H4 (cell line): ENCODE measurements around the gene ASAP2. TPM values are rescaled to one million over a fixed set of nuclear protein-coding genes. Genes with fewer than 3 reads are reported as not detected.

Experiments used
- DNase-seq: peaks from one replicate; pipeline ENCODE4 v3.0.0-alpha.2; 2015; ENCODE audit warnings: low spot score
- total RNA-seq: library from RNA; depleted of rRNA; stranded (reverse); fragments of >200 nt; shearing (Covaris generic); gene quantifications from 2 replicates; pipeline ENCODE4 v1.2.3, GENCODE V29; 2014

ASAP2 gene
- total RNA-seq, 1 experiment from 2014 or later = 10.4 TPM

- no peak for DNase-seq
These were observed 68.8 kb downstream of the ASAP2 start for GRCh38 chr2:9275399-9275798.

- no peak for DNase-seq
These were observed 69.5 kb downstream of the ASAP2 start for GRCh38 chr2:9276074-9276473.

DNA sequence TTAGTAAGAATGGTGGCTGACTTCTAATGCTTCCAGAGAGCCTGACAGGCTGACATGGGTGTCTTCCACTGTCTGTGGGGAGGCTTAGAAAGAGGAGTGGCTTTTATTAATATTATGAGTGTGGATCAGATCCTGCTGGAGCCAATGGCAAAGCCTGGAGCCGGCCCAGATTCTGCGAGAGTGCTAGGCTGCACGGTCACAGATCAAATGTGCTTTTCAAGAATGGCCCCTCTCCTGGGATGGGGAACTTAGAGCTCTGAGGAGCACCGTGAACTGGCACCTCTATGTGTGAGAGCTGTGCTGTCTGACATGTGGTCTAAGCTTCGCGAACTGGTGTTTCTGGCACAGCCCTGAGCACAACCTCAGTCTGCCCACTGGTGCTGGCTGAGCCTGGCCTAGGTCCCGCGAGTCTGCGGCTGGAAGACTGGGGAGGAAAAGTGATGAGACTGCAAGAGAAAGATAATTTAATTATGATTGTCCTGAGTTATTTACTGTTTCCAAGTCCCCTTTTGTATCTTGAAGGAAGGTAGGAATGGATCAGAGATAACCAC lies 70.4 kb downstream of the ASAP2 start:
- no peak for DNase-seq

GRCh38 chr2:9278439-9278838 lies 71.8 kb downstream of the ASAP2 start:
- DNase-seq = no peak

DNA sequence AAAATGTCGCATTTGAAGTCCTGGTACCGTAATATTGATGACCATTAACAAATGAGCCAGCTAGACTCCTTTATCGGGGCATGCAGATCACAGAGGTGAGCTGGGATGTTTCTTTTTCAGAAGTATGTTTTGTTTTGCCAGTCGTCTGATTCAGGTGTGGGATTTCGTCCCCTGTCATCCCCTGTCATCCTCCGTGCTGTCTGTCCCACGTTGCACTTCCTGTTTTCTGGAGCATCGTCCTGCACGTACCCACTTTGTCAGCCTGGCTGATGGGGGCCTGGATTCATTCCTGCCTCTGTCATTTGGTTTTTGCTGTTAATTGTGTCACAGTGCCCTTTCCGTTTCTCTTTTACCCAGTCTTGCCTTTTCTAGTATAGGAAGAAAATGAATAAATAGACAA lies 72.8 kb downstream of the ASAP2 start:
- no peak for DNase-seq

- no peak for DNase-seq
These were observed 73.6 kb downstream of the ASAP2 start for GRCh38 chr2:9280224-9280623.

GRCh38 chr2:9281145-9281544 lies 74.5 kb downstream of the ASAP2 start:
- DNase-seq = no peak

DNA sequence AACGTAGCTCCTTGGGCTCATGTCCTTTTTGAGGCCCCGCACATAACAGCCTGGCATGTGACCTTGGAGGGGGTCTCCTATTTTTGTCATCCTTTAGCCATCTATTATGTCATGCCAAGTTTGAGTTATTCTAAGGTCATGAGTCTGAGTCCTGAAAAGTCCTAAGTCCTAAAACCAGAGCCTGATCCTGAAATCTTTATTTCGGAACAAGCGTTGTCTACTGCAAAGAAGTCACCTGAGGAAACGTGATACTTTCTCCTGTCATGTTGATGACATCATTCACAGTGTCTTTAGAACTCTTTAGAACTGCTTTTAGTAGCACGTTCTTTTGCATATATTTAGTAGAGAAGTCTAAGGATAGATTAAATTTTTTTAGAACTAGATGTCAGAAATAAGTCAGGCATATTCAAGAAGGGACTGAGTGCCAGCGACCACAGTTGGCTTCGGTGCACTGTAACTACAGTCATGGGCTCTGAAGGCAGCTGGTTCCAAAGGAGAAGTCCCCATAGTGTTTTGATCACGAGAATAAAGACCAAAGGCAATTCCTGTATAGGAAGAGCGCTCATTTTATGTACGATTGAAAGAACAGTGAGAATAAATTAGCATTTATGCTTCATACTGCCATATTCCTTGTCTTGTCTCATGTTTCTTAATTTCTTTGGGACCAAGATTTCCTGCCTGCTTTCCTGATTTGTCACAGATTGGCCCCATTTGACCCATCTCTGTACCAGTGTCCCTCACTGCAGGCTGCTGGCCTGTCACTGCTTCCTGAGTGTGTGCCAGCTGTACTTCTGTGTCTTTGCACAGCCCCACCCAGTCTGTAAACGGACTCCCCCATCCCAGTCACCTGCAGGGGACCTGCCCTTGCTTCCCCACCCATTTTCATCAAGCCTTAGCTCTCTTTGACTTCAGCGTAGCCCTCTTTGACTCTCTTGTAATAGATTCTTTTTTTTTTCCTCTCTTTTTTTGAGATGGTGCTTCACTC lies 75.8 kb downstream of the ASAP2 start:
- DNase-seq = no peak

DNA sequence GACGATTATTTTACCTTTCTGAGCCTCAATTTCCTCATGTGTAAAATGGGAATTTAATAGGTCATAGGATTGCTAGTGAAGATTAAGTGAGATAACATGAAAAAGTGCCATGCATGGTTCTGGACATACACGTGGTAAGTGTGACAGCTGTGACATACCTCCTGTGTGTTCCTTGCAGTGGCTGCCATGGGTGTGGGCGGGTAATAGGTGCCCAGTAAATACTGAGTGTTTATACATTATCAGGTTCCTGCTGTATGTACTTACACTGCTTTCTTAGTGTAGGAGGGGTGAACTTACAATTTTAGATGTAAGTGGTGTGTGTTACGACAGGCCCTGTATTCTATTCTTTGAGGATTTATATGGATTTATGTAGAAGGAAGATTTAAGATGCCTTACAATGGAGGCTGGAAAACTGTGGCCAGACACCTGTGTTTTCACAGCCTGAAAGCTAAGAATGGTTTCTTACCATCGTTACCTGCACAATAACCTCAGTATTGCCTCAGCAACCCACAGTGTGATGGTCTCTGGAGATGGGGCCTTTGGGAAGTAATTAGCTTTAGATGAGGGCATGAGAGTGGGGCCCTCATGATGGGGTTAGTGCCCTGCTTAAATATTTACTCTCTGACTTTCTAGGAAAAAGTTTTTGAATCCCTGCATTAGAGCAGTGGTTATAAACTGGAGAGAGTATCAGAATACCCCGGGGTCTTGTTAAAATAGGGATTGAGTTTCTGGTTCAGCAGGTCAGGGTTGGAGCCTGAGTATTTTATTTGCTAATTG lies 78.1 kb downstream of the ASAP2 start:
- DNase-seq = no peak

DNA sequence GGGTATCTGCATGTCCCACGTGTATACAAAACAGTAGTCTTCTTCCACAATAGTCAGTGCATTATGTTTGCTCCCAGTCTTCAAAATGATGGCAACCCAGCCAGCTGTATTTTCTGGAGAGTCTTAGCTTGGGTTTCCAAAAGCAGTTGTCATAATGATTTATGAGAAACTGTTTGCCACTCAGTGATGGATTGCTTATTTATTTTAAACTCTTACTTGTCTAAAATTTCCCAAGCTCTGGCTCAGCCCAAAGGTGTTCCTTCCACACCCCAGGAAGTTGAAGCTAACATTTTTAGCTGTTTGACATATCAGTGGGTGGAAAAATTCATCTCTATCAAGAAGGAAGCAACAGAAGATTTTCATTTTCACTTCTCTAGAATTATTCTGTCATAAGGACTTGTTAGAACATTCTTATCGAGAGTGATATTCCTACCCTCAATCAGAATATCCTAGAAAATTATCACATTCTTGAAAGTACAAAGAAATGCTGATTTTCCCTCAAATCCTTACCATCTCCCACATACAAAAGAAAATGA lies 78.8 kb downstream of the ASAP2 start:
- no peak for DNase-seq

DNA sequence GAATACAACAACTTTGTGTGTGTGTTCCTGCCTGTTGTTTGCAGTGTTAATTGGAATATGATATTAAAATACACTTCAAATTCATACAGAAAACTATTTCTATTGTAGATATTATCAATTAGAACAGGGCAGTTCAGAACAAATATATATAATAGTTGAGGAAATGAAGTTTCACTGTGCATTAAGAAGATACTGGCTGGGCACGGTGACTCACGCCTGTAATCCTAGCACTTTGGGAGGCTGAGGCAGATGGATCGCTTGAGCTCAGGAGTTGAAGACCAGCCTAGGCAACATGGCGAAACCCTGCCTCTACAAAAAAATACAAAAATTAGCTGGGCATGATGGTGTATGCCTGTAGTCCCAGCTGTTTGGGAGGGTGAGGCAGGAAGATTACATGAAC lies 79.3 kb downstream of the ASAP2 start:
- no peak for DNase-seq

GRCh38 chr2:9286554-9287399 lies 80.2 kb downstream of the ASAP2 start:
- no peak for DNase-seq

GRCh38 chr2:9287400-9288045 lies 80.9 kb downstream of the ASAP2 start:
- DNase-seq = peak; percentile 95

DNA sequence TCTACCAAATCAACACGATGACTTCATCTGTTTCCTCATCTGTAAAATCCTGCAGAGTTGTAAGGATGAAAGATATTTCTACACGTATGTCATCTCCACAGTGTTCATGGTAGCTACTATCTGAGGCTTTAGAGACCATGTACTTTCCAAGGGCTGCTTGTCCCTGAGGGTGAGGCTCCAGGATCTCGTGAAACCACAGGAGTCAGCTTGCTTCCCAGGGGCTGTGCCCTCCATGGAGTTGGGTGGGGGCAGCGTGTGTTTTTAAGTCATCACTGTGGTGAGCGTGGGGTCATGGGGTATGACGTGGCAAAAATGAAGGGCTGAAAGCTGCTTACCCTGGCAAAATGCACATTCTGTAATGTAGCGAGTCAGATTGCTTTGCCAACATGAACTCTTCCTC lies 81.6 kb downstream of the ASAP2 start:
- DNase-seq = peak; percentile 74

DNA sequence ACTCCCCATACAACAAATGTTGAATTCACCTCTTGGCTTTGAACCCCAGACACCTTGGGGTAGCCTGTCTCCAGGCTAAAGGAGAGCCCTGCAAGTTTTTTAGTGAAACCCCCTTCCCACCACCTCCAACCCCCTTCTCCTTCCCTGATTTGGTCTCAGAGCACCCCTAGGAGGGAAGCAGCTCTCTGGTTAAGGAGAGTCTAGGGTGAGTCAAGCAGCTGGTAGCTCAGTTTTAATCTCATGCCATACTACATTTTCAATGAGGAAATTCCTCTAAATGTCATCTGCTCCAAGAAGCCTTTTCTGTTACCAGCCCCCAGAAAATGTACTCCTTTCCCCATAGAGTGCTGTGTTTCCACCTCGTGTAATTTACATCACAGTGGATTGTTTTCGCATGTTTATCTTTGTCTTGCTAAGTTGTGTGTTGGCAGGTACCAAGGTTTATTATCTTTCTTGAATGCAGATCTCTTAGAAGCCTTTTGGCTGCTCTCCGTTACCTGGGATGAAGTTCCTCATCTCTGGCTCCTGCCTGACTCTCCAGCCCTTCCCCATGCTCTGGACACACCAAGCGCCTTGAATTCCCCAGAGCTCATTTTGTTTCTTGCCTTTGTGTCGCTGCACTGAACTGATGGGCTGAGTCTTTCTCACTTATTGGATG lies 82.2 kb downstream of the ASAP2 start:
- DNase-seq = no peak

DNA sequence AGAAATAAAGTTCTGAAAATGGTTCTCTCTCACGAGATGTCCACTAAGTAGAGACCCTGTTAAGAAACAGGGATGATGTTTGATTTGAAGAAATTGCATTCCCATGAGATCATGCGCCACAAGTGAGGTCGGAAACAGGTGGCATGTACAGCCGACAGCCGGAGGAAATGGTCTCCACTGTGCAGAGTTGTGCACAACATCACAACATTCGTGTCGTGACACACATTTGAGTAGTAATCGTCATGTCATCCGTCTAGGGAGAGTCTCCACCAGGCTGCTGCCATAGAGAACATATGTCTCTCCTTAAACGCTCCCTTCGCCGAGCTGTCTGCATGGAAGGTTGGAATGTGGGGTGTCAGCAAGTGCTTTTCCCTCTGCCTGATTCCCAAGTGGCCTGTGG lies 84.7 kb downstream of the ASAP2 start:
- DNase-seq = no peak

GRCh38 chr2:9291866-9292265 lies 85.3 kb downstream of the ASAP2 start:
- no peak for DNase-seq

- DNase-seq = no peak
These were observed 85.8 kb downstream of the ASAP2 start for GRCh38 chr2:9292426-9292825.

DNA sequence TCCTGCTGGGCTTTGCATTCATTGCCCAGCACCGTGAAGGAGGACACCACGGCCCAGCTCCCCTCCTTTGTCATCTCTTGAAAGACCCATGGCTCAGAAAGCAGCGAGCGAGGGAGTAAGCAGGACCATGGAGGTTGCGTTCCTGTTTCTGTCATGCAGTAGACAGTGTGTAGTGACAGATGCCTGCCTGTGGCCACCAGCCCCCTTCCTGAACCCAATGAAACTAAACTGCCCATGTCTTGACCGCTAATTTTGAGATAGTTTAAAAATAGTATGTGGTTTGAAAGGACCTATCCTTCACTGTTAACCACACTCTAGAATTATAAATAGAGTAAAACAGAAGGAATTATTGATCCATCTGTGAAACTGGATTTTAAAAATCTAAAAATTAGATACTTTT lies 88.2 kb downstream of the ASAP2 start:
- DNase-seq = no peak

DNA sequence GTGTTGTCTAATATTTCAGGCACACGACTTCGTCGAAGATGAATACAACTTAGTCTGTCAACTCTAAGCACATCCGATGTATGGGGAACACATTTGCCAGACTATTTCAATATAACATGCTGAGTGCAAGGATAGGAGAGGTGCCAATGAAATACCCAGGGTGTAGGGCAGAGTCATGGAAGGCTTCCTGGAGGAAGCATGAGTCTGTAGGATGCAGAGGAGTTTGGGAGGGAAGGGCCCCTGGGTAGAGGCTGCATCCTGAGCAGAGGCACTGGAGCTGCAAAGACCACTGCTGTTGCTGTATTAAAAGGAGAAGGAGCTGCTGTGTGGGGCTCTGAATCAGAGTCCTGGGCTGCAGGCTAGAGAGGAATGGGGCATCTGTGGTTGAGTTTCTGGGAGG lies 89.9 kb downstream of the ASAP2 start:
- DNase-seq = no peak
